Left ventricle myocardium inferior (tissue), 1 donor: Measurements from ENCODE around the gene HSBP1L1. TPM values are rescaled to one million over a fixed set of nuclear protein-coding genes. Genes with fewer than 3 reads are reported as not detected.
A peak's percentile ranks its signal among the peaks of the same experiment; 100 is the strongest.

Experiments
- DNase-seq: peaks from one replicate; pipeline ENCODE4 v3.0.0-alpha.2; 2020
- H3K27ac ChIP-seq: fragments of 200-600 bp; replicated peaks from 2 replicates; pipeline ENCODE4 v1.8.0; 2021
- H3K27me3 ChIP-seq: fragments of 200-600 bp; 2 replicates; pipeline ENCODE4 v1.8.0; 2021; ENCODE audit warnings: low read depth
- H3K36me3 ChIP-seq: fragments of 200-600 bp; 2 replicates; pipeline ENCODE4 v1.8.0; 2021
- H3K4me1 ChIP-seq: fragments of 200-600 bp; 2 replicates; pipeline ENCODE4 v1.8.0; 2021
- H3K4me3 ChIP-seq: fragments of 200-600 bp; 2 replicates; pipeline ENCODE4 v1.8.0; 2021; ENCODE audit warnings: mild to moderate bottlenecking, moderate library complexity
- H3K9me3 ChIP-seq: fragments of 200-600 bp; replicated peaks from 2 replicates; pipeline ENCODE4 v1.8.0; 2021
- intact Hi-C: fragments of 100-400 bp; cut with micrococcal nuclease; formaldehyde crosslinking; loops from one replicate; pipeline ENCODE4 v1.11.0; 2022
- total RNA-seq: library from RNA; stranded (reverse); fragmentation: NEBNext Ultra II Directional; extraction: Animal tissue kit (Norgen Biotek cat#: 25700); gene quantifications from one replicate; pipeline ENCODE4 v1.2.1, GENCODE V29; 2021
- TF ChIP-seq, protein P1 (sequence below): fragments of 200-600 bp; IDR thresholded peaks from 2 replicates; pipeline ENCODE4 v1.8.0; 2021; ENCODE audit warnings: antibody characterized with exemption, mild to moderate bottlenecking, borderline replicate concordance
- donor health status: DM: no; HTN: yes; CAD: no; lungs with severe emphysema.

Gene HSBP1L1
- total RNA-seq, 1 donor from 2014 or later = 12.2 TPM

GRCh38 chr18:79962835-79963657 is 1.4 kb upstream of the HSBP1L1 start:
- DNase-seq = no peak
- H3K4me1 ChIP-seq = peaks cover 19% of the 10 kb centered on the region
- H3K27ac ChIP-seq = no peak overlapping the region
- no peaks in the 10 kb centered on the region for H3K36me3 ChIP-seq
- TF ChIP-seq, protein P1, sequence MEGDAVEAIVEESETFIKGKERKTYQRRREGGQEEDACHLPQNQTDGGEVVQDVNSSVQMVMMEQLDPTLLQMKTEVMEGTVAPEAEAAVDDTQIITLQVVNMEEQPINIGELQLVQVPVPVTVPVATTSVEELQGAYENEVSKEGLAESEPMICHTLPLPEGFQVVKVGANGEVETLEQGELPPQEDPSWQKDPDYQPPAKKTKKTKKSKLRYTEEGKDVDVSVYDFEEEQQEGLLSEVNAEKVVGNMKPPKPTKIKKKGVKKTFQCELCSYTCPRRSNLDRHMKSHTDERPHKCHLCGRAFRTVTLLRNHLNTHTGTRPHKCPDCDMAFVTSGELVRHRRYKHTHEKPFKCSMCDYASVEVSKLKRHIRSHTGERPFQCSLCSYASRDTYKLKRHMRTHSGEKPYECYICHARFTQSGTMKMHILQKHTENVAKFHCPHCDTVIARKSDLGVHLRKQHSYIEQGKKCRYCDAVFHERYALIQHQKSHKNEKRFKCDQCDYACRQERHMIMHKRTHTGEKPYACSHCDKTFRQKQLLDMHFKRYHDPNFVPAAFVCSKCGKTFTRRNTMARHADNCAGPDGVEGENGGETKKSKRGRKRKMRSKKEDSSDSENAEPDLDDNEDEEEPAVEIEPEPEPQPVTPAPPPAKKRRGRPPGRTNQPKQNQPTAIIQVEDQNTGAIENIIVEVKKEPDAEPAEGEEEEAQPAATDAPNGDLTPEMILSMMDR = no peak
- intact Hi-C loops = no loop called here
- H3K9me3 ChIP-seq = no peaks in the 10 kb centered on the region
- peaks cover 17% of the 10 kb centered on the region for H3K27me3 ChIP-seq
- no peak overlapping the region for H3K4me3 ChIP-seq

GRCh38 chr18:79963658-79964329 is 649 bp upstream of the HSBP1L1 start:
- H3K4me1 ChIP-seq = peaks cover 19% of the 10 kb centered on the region
- intact Hi-C loops = no loop called here
- peaks cover 7% of the 10 kb centered on the region for H3K36me3 ChIP-seq
- DNase-seq = no peak
- peak overlapping the region; percentile 77 for H3K4me3 ChIP-seq
- TF ChIP-seq, protein P1 = no peak
- H3K27ac ChIP-seq = peak overlapping the region; percentile 81
- H3K9me3 ChIP-seq = no peaks in the 10 kb centered on the region
- H3K27me3 ChIP-seq = peaks cover 17% of the 10 kb centered on the region

DNA sequence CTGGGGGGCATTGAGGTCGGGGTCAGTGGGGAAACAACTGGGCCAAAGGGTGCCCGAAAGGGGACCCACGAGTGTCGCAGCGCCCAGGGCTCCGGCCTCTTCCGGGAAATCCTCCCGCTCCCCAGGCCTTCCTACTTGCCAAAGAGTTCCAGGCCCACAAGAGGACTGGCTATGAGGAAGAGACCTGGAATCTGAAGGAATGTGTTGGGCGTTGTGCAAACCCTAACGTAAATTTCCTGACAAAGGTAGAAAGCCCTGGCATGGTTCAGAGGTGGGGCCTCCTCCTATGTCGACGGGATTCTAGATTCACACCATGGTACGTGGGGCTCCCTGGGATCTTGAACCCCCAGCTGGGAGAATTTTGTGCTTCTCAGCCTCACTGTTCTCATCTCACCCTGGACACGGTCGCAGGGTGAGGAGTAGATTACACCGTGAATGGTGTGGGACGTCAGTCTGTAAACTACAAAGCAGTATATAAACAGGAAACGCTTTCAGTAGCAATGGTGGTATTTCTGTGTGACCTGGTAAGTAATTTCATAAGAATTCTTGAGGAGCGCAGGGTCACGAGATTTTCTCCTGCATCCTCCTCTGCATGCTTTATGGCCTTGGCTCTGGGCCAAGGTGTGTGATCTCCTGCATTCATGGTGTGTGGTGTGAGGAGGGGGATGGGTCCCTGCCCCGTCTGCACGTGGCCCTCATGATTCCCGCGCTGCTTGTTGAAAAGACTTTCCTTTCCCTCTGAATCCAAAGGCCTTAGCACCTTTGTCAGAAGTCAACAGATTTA is 868 bp downstream of the HSBP1L1 start:
- Histone ChIP-seq H3K27ac (peak overlapping the region; percentile 81), H3K27me3 (peaks cover 17% of the 10 kb centered on the region), H3K36me3 (peaks cover 10% of the 10 kb centered on the region), H3K4me3 (peak overlapping the region; percentile 77), H3K4me1 (peaks cover 19% of the 10 kb centered on the region), H3K9me3 (no peaks in the 10 kb centered on the region)
- intact Hi-C loops = no loop called here
- DNase-seq = no peak
- TF ChIP-seq, protein P1 = no peak

- no peaks in the 10 kb centered on the region for H3K27me3 ChIP-seq
- no peak for DNase-seq
- H3K4me1 ChIP-seq = peaks cover 2% of the 10 kb centered on the region
- no peaks in the 10 kb centered on the region for H3K9me3 ChIP-seq
- H3K27ac ChIP-seq = no peak overlapping the region
- H3K4me3 ChIP-seq = no peak overlapping the region
- TF ChIP-seq, protein P1 = no peak
- peaks cover 55% of the 10 kb centered on the region for H3K36me3 ChIP-seq
- intact Hi-C loops = no loop called here
Observed at GRCh38 chr18:79970419-79971133, 6.1 kb downstream of the HSBP1L1 start.
